GM12875 (cell line): ENCODE results near the gene MAU2.

Source experiments
- H3K4me3 ChIP-seq: one replicate; pipeline ENCODE4 v1.5.1; 2011; ENCODE audit warnings: low read depth, low read length, control low read depth
- TF ChIP-seq, protein P1 (sequence below): IDR thresholded peaks from 2 replicates; pipeline ENCODE4 v1.5.1; 2011; ENCODE audit warnings: low read depth, mild to moderate bottlenecking, control low read depth, inconsistent platforms, low read length, moderate library complexity, borderline replicate concordance; ENCODE audit not compliant: insufficient read depth

Gene MAU2, protein sequence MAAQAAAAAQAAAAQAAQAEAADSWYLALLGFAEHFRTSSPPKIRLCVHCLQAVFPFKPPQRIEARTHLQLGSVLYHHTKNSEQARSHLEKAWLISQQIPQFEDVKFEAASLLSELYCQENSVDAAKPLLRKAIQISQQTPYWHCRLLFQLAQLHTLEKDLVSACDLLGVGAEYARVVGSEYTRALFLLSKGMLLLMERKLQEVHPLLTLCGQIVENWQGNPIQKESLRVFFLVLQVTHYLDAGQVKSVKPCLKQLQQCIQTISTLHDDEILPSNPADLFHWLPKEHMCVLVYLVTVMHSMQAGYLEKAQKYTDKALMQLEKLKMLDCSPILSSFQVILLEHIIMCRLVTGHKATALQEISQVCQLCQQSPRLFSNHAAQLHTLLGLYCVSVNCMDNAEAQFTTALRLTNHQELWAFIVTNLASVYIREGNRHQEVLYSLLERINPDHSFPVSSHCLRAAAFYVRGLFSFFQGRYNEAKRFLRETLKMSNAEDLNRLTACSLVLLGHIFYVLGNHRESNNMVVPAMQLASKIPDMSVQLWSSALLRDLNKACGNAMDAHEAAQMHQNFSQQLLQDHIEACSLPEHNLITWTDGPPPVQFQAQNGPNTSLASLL

DNA sequence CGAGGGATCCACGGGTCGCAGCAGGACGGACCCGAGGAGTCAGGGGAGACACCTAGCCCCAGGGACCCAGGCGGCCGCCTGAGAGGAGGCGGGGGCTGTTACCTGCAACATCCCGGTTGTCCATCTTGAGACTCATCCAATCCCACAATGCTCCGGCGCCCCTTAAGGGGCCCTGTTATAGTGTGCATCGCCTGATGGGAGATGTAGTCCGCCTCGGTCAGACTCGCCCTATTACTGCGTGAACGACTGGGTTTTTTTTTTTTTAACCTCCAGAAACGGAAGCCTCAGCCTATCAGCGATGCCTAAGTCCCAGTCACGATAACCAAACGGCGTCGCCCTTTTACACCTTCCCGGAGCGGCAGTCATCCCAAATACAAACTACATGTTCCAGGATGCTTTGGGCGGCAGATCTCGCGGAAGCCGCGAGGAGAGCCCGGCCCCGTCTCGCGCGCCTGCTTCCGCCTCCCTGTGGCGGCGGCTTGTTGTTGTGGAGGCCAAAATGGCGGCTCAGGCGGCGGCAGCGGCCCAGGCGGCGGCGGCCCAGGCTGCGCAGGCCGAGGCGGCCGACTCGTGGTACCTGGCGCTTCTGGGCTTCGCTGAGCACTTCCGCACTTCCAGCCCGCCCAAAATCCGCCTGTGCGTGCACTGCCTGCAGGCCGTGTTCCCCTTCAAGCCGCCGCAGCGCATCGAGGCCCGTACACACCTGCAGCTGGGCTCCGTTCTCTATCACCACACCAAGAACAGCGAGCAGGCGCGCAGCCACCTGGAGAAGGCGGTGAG is at the start of gene MAU2, which contains the start of gene SUGP1:
Gene MAU2 (plus strand): TSS at position 469 of the 780 bp plus-strand sequence. CDS start 31 bp downstream, at position 500.
Gene SUGP1 (minus strand): TSS at position 149 of the 780 bp plus-strand sequence. CDS start 13 bp downstream, at position 136.
- H3K4me3 ChIP-seq: peak within 1 kb of the TSS; percentile 78
- TF ChIP-seq, protein P1, sequence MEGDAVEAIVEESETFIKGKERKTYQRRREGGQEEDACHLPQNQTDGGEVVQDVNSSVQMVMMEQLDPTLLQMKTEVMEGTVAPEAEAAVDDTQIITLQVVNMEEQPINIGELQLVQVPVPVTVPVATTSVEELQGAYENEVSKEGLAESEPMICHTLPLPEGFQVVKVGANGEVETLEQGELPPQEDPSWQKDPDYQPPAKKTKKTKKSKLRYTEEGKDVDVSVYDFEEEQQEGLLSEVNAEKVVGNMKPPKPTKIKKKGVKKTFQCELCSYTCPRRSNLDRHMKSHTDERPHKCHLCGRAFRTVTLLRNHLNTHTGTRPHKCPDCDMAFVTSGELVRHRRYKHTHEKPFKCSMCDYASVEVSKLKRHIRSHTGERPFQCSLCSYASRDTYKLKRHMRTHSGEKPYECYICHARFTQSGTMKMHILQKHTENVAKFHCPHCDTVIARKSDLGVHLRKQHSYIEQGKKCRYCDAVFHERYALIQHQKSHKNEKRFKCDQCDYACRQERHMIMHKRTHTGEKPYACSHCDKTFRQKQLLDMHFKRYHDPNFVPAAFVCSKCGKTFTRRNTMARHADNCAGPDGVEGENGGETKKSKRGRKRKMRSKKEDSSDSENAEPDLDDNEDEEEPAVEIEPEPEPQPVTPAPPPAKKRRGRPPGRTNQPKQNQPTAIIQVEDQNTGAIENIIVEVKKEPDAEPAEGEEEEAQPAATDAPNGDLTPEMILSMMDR: no peak

DNA sequence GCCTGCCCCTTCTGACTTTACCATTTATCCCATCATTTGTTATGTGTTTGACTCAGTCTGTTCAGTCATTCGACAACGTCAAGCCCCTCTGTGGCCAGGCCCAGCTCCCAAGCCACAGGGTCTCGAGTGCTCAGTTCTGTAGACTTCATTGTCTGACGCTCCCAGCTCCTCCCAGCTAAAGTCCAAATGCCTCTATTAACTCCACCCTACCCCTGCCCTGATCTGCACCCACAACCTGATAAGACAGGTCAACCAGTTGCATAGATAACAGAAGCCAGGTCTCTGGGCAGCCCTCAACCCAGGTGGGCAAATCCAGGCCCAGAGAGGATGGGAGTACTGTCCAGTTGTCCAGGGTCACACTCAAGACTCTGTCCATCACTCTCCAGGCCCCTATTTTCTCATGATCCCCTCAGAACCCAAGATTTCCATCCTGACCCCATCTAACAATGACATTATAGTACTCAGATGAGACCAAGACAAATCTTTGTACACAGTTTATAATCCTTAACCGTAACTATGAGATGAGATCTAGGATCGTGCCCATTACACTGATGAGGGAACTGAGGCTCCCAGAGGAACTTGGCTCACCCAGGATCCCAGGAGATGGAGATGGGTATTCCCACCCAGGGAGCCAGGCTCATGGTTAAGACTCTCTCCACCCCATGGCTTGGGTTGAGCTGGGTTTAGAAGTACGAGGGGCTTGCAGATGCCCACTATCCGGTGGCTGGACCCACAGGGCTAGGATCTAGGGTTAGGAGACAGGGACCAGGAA is 48.6 kb upstream of the MAU2 start:
- TF ChIP-seq, protein P1: no peak
- H3K4me3 ChIP-seq: no peak overlapping the region

DNA sequence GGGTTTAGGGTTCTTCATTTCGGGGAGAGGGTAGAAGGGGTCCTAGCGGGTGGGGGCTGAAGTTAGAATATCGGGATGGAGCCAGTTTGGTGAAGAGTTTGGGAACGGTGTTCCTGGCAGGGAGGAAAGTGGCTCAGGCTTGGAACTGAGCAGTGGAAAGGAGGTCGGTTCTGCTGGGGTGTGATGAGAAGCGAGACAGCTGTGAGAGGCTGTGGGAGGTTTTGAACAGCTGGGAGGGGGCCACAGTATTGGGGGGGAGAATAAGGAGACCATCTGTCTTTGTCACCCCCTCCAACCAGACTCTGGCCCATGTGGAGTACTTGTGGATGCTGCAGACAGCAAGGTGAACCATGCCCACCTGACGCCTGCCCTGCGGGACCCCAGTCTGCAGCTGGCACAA is 46.5 kb upstream of the MAU2 start:
- no peak overlapping the region for H3K4me3 ChIP-seq

DNA sequence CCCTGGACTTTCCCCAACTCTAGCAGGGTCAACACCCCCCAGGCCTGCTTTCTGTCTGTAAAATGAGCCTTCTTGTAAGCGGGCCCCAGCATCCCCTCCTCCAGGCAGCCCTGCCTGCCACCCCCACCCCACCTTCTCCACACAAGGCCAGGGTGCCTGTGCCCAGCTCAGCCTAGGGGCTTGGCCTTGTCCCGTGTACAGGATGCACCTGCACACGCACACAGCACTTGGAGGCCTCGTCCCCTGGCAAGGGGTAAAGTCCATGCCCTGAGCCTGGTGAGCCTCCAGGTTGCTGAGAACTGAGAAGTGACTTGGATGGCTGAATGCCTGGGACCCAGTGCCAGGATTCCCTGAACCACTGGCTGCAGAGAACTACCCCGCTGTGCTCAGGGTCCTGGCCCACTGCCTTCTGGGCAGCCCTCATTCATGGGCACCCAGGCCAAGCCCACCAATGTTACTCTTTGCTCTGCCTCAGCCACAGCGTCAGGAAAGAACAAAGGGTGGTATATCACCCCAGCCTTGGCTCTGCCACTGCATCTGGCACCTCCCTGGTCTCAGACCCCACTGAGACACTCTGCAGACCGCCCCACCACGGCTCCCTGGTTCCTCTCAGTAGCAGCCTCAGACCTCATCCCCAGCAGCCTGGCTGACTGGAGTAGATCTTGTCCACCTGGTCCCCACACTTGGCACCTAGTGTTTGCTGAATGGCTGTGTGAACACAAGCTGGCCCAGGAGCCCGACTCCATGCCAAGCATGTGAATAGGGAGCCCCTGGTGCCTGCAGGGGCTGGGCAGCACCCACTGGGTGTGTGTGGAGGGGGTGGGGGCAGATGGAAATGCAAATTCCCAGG is 45.7 kb upstream of the MAU2 start:
- H3K4me3 ChIP-seq: no peak overlapping the region
- TF ChIP-seq, protein P1: no peak

More for the DNA sequence above, 46.5 kb upstream of the MAU2 start:
- TF ChIP-seq, protein P1: no peak

DNA sequence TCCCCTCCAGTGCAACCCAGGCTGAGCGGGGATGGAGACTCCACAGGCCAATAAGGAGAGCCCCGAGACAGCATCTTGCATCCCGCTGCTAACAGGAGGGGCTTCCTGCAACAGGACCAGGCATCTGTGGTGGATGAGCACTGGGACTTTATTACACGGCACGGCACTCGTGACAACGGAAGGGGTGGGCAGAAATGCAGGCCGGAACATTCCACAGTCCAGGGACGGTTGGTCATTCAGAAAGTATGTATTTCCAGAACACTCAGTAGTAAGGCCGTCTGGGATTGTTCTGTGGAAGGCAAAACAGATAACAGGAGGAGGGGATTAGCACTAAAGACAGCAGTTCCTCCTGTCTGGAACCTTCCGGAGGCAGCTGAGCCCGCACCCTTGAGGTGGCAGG is 44.2 kb upstream of the MAU2 start:
- no peak overlapping the region for H3K4me3 ChIP-seq
- TF ChIP-seq, protein P1: no peak

DNA sequence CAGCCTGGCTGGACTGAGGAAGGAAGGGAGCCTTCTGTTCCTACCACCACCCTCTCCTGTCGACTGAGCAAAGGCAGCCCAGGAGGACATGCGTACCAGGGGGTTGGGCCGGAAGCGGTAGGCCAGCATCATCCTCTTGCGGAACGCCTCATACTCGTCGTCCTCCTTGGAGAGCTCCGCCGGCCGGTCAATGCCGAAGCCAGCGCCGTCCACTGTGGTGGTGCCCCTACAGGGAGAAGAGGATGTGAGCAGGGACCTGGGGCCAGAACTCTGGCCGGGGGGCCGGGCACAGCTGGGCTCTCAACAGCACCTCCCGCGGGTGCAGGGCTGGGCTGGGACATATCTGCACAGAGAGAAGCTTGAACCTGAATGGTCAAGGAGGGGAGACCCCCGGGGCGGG is 43.8 kb upstream of the MAU2 start:
- TF ChIP-seq, protein P1: no peak
- no peak overlapping the region for H3K4me3 ChIP-seq
